ENCODE data around the gene TGFA.

GRCh38 chr2:70420740-70421139 lies 132.9 kb downstream of the TGFA start:
- no peak for TF ChIP-seq POLR2AphosphoS5 (IDR thresholded peaks at IDR 0.05; ENCODE audit: low read depth, low read length)
- TF ChIP-seq SIN3A (IDR thresholded peaks at IDR 0.05; ENCODE audit: borderline replicate concordance, insufficient read depth, low read length): no peak
- no peak for TF ChIP-seq TAF1 (IDR thresholded peaks at IDR 0.05; ENCODE audit: borderline replicate concordance, insufficient read depth, low read length)

Measured in PFSK-1 (cell line).